Calu3 (cell line): ENCODE measurements around the gene SLC46A2. TPM values are rescaled to one million over a fixed set of nuclear protein-coding genes. Genes with fewer than 3 reads are reported as not detected.

Experiments
- BruUV-seq: library from RNA; stranded (reverse); fragments of 400-500 nt; replicated peaks from 2 replicates; lab custom pipeline; 2021; lab: Mats Ljungman, UMichigan
- CTCF ChIA-PET: fragments of 300-600 bp; sonication (Branson Sonifier 250); formaldehyde crosslinking; loops from one replicate; lab custom pipeline; 2022; ENCODE audit warnings: antibody characterized with exemption; lab: Charles Lee
- DNase-seq: peaks from one replicate; pipeline ENCODE4 v3.0.0; 2022
- H3K27ac Mint-ChIP-seq: one replicate; pipeline ENCODE4 v1.8.0; 2022; ENCODE audit warnings: mixed read lengths; ENCODE audit not compliant: unreplicated experiment
- H3K27me3 Mint-ChIP-seq: one replicate; pipeline ENCODE4 v1.8.0; 2022; ENCODE audit warnings: mixed read lengths; ENCODE audit not compliant: unreplicated experiment
- H3K36me3 Mint-ChIP-seq: one replicate; pipeline ENCODE4 v1.8.0; 2022; ENCODE audit warnings: mild to moderate bottlenecking, moderate library complexity, mixed read lengths; ENCODE audit not compliant: insufficient read depth, unreplicated experiment
- H3K4me1 Mint-ChIP-seq: one replicate; pipeline ENCODE4 v1.8.0; 2022; ENCODE audit warnings: mild to moderate bottlenecking, low read depth, mixed read lengths; ENCODE audit not compliant: unreplicated experiment
- H3K4me3 Mint-ChIP-seq: one replicate; pipeline ENCODE4 v1.8.0; 2022; ENCODE audit warnings: mild to moderate bottlenecking, low read depth, moderate library complexity, mixed read lengths; ENCODE audit not compliant: unreplicated experiment
- H3K9me3 Mint-ChIP-seq: one replicate; pipeline ENCODE4 v1.8.0; 2022; ENCODE audit warnings: low read depth, mixed read lengths; ENCODE audit not compliant: unreplicated experiment
- intact Hi-C: fragments of 100-400 bp; cut with micrococcal nuclease; formaldehyde crosslinking; loops from one replicate; pipeline ENCODE4 v1.10.0; 2022; ENCODE audit not compliant: unreplicated experiment
- total RNA-seq: library from RNA; stranded (reverse); gene quantifications from 2 replicates; pipeline ENCODE4 v1.2.3, GENCODE V29; 2022
- TF ChIP-seq, protein P1 (sequence below): fragments of 200-600 bp; IDR thresholded peaks from one replicate; pipeline ENCODE4 v1.8.0; 2022; ENCODE audit warnings: antibody characterized with exemption; ENCODE audit not compliant: unreplicated experiment

The SLC46A2 gene
- total RNA-seq, 1 experiment from 2014 or later: not detected

- TF ChIP-seq, protein P1, sequence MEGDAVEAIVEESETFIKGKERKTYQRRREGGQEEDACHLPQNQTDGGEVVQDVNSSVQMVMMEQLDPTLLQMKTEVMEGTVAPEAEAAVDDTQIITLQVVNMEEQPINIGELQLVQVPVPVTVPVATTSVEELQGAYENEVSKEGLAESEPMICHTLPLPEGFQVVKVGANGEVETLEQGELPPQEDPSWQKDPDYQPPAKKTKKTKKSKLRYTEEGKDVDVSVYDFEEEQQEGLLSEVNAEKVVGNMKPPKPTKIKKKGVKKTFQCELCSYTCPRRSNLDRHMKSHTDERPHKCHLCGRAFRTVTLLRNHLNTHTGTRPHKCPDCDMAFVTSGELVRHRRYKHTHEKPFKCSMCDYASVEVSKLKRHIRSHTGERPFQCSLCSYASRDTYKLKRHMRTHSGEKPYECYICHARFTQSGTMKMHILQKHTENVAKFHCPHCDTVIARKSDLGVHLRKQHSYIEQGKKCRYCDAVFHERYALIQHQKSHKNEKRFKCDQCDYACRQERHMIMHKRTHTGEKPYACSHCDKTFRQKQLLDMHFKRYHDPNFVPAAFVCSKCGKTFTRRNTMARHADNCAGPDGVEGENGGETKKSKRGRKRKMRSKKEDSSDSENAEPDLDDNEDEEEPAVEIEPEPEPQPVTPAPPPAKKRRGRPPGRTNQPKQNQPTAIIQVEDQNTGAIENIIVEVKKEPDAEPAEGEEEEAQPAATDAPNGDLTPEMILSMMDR: no peak
- intact Hi-C loops: no loop called here
- Mint-ChIP-seq H3K27me3 (no peaks in the 10 kb centered on the region), H3K4me3 (no peak overlapping the region), H3K9me3 (no peaks in the 10 kb centered on the region), H3K27ac (no peak overlapping the region), H3K36me3 (no peaks in the 10 kb centered on the region), H3K4me1 (no peaks in the 10 kb centered on the region)
- BruUV-seq: no TSS peak
- no peak for DNase-seq
- CTCF ChIA-PET: no interaction called here
These were observed 16.8 kb downstream of the SLC46A2 start for GRCh38 chr9:112873773-112874405.

- Mint-ChIP-seq H3K9me3 (no peaks in the 10 kb centered on the region), H3K27me3 (no peaks in the 10 kb centered on the region), H3K4me1 (no peaks in the 10 kb centered on the region), H3K4me3 (no peak overlapping the region), H3K27ac (no peak overlapping the region), H3K36me3 (no peaks in the 10 kb centered on the region)
- no TSS peak for BruUV-seq
- intact Hi-C loops: no loop called here
- TF ChIP-seq, protein P1: no peak
- CTCF ChIA-PET: no interaction called here
- DNase-seq: no peak
These were observed 18.7 kb downstream of the SLC46A2 start for GRCh38 chr9:112872019-112872418.

GRCh38 chr9:112870556-112870955 lies 20.1 kb downstream of the SLC46A2 start:
- CTCF ChIA-PET: no interaction called here
- no peak overlapping the region for H3K4me3 Mint-ChIP-seq
- intact Hi-C loops: no loop called here
- H3K9me3 Mint-ChIP-seq: peaks cover 2% of the 10 kb centered on the region
- H3K4me1 Mint-ChIP-seq: no peaks in the 10 kb centered on the region
- H3K27me3 Mint-ChIP-seq: no peaks in the 10 kb centered on the region
- no TSS peak for BruUV-seq
- no peak overlapping the region for H3K27ac Mint-ChIP-seq
- no peak for DNase-seq
- TF ChIP-seq, protein P1: no peak
- H3K36me3 Mint-ChIP-seq: no peaks in the 10 kb centered on the region

- Mint-ChIP-seq H3K27me3 (no peaks in the 10 kb centered on the region), H3K27ac (no peak overlapping the region)
- BruUV-seq: no TSS peak
These were observed 20.8 kb downstream of the SLC46A2 start for GRCh38 chr9:112869917-112870316.

More at GRCh38 chr9:112869917-112870316, 20.8 kb downstream of the SLC46A2 start:
- TF ChIP-seq, protein P1: no peak
- intact Hi-C loops: no loop called here
- Mint-ChIP-seq H3K4me3 (no peak overlapping the region), H3K9me3 (peaks cover 2% of the 10 kb centered on the region), H3K4me1 (no peaks in the 10 kb centered on the region), H3K36me3 (no peaks in the 10 kb centered on the region)
- no peak for DNase-seq
- CTCF ChIA-PET: no interaction called here
